ENCODE data around the gene PDP2. TPM values are rescaled to one million over a fixed set of nuclear protein-coding genes. Genes with fewer than 3 reads are reported as not detected.

Gene PDP2
- total RNA-seq, 1 donor from 2014 or later, result 12.3 TPM

Other genes with a start within 250 kb of the PDP2 start
- 42.5 TPM for gene CMTM4, start 183.8 kb upstream of the PDP2 start, total RNA-seq
- gene DYNC1LI2, start 128.9 kb upstream of the PDP2 start, total RNA-seq, result 153 TPM
- gene TERB1, start 78.9 kb upstream of the PDP2 start, total RNA-seq, result 0.25 TPM
- gene NAE1, start 49.5 kb upstream of the PDP2 start, total RNA-seq, result 80.4 TPM
- not detected for gene CA7, start 36.1 kb upstream of the PDP2 start, total RNA-seq
- gene CDH16, start 38.4 kb downstream of the PDP2 start, total RNA-seq, result not detected
- 1.5 TPM for gene RRAD, start 45.0 kb downstream of the PDP2 start, total RNA-seq
- gene CIAO2B, start 53.9 kb downstream of the PDP2 start, total RNA-seq, result 48.9 TPM
- gene CES2, start 55.0 kb downstream of the PDP2 start, total RNA-seq, result 21.9 TPM
- 0.49 TPM for gene CES3, start 80.8 kb downstream of the PDP2 start, total RNA-seq
- 8.1 TPM for gene CES4A, start 108.1 kb downstream of the PDP2 start, total RNA-seq
- gene CBFB, start 148.6 kb downstream of the PDP2 start, total RNA-seq, result 35.7 TPM
- gene PHAF1, start 229.4 kb downstream of the PDP2 start, total RNA-seq, result 19.2 TPM